NCI-H1048 (cell line): ENCODE data around the gene PRIM2.
"Not testable (repeated sequence)": the region's sequence is repeated elsewhere in the genome, so short reads cannot be mapped to it uniquely, and the experiment has no call there.

ENCODE experiments used
- DNase-seq: peaks from one replicate; lab custom pipeline; 2025; lab: John Stamatoyannopoulos, UW

The PRIM2 gene

GRCh38 chr6:57505251-57505650, 187.8 kb downstream of the PRIM2 start:
- DNase-seq = not testable (repeated sequence)

GRCh38 chr6:57510390-57510789, 193.0 kb downstream of the PRIM2 start:
- DNase-seq = not testable (repeated sequence)

- DNase-seq = not testable (repeated sequence)
Observed at GRCh38 chr6:57515171-57515570, 197.7 kb downstream of the PRIM2 start.

- DNase-seq = not testable (repeated sequence)
Observed at GRCh38 chr6:57515845-57516244, 198.4 kb downstream of the PRIM2 start.

- not testable (repeated sequence) for DNase-seq
Observed at GRCh38 chr6:57516776-57517175, 199.3 kb downstream of the PRIM2 start.

- not testable (repeated sequence) for DNase-seq
Observed at GRCh38 chr6:57519198-57519597, 201.8 kb downstream of the PRIM2 start.

GRCh38 chr6:57521085-57521484, 203.7 kb downstream of the PRIM2 start:
- not testable (repeated sequence) for DNase-seq

- not testable (repeated sequence) for DNase-seq
Observed at GRCh38 chr6:57523221-57523620, 205.8 kb downstream of the PRIM2 start.

GRCh38 chr6:57529755-57530154, 212.3 kb downstream of the PRIM2 start:
- DNase-seq = not testable (repeated sequence)

- DNase-seq = not testable (repeated sequence)
Observed at GRCh38 chr6:57532660-57533059, 215.2 kb downstream of the PRIM2 start.

GRCh38 chr6:57535121-57535520, 217.7 kb downstream of the PRIM2 start:
- not testable (repeated sequence) for DNase-seq

GRCh38 chr6:57535994-57536393, 218.6 kb downstream of the PRIM2 start:
- not testable (repeated sequence) for DNase-seq

- DNase-seq = not testable (repeated sequence)
Observed at GRCh38 chr6:57537916-57538315, 220.5 kb downstream of the PRIM2 start.

- DNase-seq = not testable (repeated sequence)
Observed at GRCh38 chr6:57551961-57552360, 234.5 kb downstream of the PRIM2 start.

- DNase-seq = not testable (repeated sequence)
Observed at GRCh38 chr6:57557855-57558254, 240.4 kb downstream of the PRIM2 start.

- not testable (repeated sequence) for DNase-seq
Observed at GRCh38 chr6:57559170-57559569, 241.7 kb downstream of the PRIM2 start.

- DNase-seq = not testable (repeated sequence)
Observed at GRCh38 chr6:57562233-57562632, 244.8 kb downstream of the PRIM2 start.

GRCh38 chr6:57572119-57572518, 254.7 kb downstream of the PRIM2 start:
- not testable (repeated sequence) for DNase-seq

- DNase-seq = not testable (repeated sequence)
Observed at GRCh38 chr6:57572844-57573243, 255.4 kb downstream of the PRIM2 start.

GRCh38 chr6:57577023-57577422, 259.6 kb downstream of the PRIM2 start:
- not testable (repeated sequence) for DNase-seq

- DNase-seq = not testable (repeated sequence)
Observed at GRCh38 chr6:57579489-57579888, 262.1 kb downstream of the PRIM2 start.

- DNase-seq = not testable (repeated sequence)
Observed at GRCh38 chr6:57581586-57581985, 264.2 kb downstream of the PRIM2 start.

GRCh38 chr6:57601105-57601504, 283.7 kb downstream of the PRIM2 start:
- not testable (repeated sequence) for DNase-seq

- not testable (repeated sequence) for DNase-seq
Observed at GRCh38 chr6:57605303-57605702, 287.9 kb downstream of the PRIM2 start.
